Duodenal mucosa (tissue), 2 donors: ENCODE data around the gene SHCBP1.
"Not testable (repeated sequence)": the region's sequence is repeated elsewhere in the genome, so short reads cannot be mapped to it uniquely, and the experiment has no call there.

Source experiments
- H3K27ac ChIP-seq: one replicate; pipeline ENCODE4 v1.7.0; 2013; ENCODE audit warnings: low read depth, low read length
- H3K27me3 ChIP-seq, 2 donors: one replicate each; pipeline ENCODE4 v1.7.0; 2013; ENCODE audit warnings: low read length in 2 of 2, control low read depth in 1 of 2; ENCODE audit not compliant: insufficient read depth in 2 of 2, control insufficient read depth in 1 of 2
- H3K36me3 ChIP-seq, 2 donors: one replicate each; pipeline ENCODE4 v1.7.0; 2013; ENCODE audit warnings: low read length in 2 of 2, control low read depth in 1 of 2; ENCODE audit not compliant: insufficient read depth in 2 of 2, control insufficient read depth in 1 of 2
- H3K4me1 ChIP-seq, 2 donors: one replicate each; pipeline ENCODE4 v1.7.0; 2013; ENCODE audit warnings: low read length in 2 of 2, control low read depth in 1 of 2; ENCODE audit not compliant: insufficient read depth in 2 of 2, control insufficient read depth in 1 of 2
- H3K4me3 ChIP-seq, 2 donors: one replicate each; pipeline ENCODE4 v1.7.0; 2013; ENCODE audit warnings: low read length in 2 of 2, low read depth in 1 of 2
- H3K9ac ChIP-seq, 2 donors: one replicate each; pipeline ENCODE4 v1.7.0; 2013; ENCODE audit warnings: low read length in 2 of 2, low read depth in 1 of 2
- H3K9me3 ChIP-seq, 2 donors: one replicate each; pipeline ENCODE4 v1.7.0; 2013; ENCODE audit warnings: low read length in 2 of 2, control low read depth in 1 of 2; ENCODE audit not compliant: control insufficient read depth in 1 of 2

Gene SHCBP1

DNA sequence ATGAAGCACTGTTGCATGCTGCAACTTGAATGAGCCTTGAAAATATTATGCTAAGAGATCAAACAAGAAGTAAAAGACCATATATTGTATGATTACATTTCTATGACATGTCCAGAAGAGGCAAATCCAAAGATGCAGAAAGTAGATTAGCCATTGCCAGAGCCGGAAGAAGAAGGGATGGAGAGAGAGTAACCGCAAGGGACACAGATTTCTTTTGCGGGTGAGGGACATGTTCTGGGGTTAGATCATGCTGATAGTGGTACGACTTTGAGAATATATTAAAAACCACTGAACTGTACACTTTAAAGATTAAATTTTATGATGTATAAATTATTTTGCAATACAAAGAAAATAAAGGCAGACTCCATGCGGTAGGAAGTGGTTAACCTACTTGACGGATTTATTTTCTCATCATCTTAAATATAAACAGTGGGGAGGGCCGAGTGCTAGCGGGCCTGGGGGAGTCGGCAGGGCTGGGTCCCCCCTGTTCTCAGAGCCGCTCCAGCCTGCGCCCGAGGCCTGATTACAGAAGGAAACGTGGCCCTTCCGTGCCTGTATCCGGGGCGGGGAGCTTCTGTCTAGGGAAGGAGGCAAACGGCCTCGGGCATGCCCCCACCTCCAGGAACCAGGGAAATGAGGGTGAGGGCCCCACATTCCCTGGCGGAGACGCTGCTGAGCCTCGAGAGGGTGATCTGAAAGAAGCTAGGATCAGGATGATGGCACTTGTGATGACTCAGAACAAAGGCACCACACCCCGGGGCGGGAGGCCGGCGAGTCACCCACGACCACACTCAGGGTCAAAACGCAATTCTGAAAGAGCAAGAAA, 48.0 kb downstream of the SHCBP1 start:
- no peak overlapping the region for H3K27ac ChIP-seq
- no peaks in the 10 kb centered on the region for H3K36me3 ChIP-seq
- no peak overlapping the region for H3K4me3 ChIP-seq
- no peaks in the 10 kb centered on the region for H3K27me3 ChIP-seq
- no peaks in the 10 kb centered on the region for H3K9me3 ChIP-seq
- H3K9ac ChIP-seq = no peak overlapping the region
- no peaks in the 10 kb centered on the region for H3K4me1 ChIP-seq

DNA sequence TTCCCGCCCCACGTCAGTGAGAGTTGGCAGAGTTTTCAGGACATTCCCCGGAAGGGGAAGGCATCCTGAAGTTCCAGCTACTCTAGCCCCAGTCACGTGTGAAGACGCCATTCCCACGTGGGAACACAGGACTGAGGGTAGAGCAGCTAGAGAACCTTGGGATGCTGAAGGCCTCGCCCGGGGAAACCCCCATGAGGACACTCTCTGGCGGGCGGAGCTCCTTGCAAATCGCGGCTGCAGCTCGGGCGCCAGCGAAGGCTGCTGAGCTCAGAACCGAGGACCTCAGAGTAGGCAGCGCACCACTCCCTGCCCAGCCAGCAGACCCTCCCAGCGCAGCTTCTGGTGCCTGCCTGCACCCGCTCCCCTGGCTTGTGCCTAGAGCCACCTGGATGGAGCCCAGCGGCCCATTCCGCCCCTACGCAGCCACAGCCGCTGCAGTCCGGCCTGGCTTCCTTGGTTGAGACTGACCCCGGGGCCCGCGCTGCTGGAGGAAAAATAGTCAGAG, 51.9 kb downstream of the SHCBP1 start:
- Histone ChIP-seq H3K36me3 (no peaks in the 10 kb centered on the region), H3K27me3 (no peaks in the 10 kb centered on the region), H3K27ac (no peak overlapping the region), H3K9ac (no peak overlapping the region), H3K4me3 (no peak overlapping the region), H3K4me1 (no peaks in the 10 kb centered on the region), H3K9me3 (no peaks in the 10 kb centered on the region)

- Histone ChIP-seq H3K36me3 (no peaks in the 10 kb centered on the region), H3K27ac (no peak overlapping the region), H3K27me3 (no peaks in the 10 kb centered on the region), H3K4me1 (no peaks in the 10 kb centered on the region), H3K4me3 (no peak overlapping the region), H3K9me3 (no peaks in the 10 kb centered on the region), H3K9ac (no peak overlapping the region)
Observed at GRCh38 chr16:46568472-46569230, 52.5 kb downstream of the SHCBP1 start.

- Histone ChIP-seq H3K9ac (no peak overlapping the region), H3K36me3 (no peaks in the 10 kb centered on the region), H3K27me3 (no peaks in the 10 kb centered on the region), H3K27ac (no peak overlapping the region), H3K9me3 (no peaks in the 10 kb centered on the region), H3K4me3 (no peak overlapping the region), H3K4me1 (no peaks in the 10 kb centered on the region)
Observed at GRCh38 chr16:46562979-46563378, 58.2 kb downstream of the SHCBP1 start.

- H3K9me3 ChIP-seq = no peaks in the 10 kb centered on the region
- no peak overlapping the region for H3K4me3 ChIP-seq
- H3K27me3 ChIP-seq = no peaks in the 10 kb centered on the region
- no peaks in the 10 kb centered on the region for H3K36me3 ChIP-seq
- H3K9ac ChIP-seq = no peak overlapping the region
- no peaks in the 10 kb centered on the region for H3K4me1 ChIP-seq
- no peak overlapping the region for H3K27ac ChIP-seq
Observed at GRCh38 chr16:46558018-46558417, 63.2 kb downstream of the SHCBP1 start.

- H3K4me3 ChIP-seq = no peak overlapping the region
- no peaks in the 10 kb centered on the region for H3K4me1 ChIP-seq
- no peaks in the 10 kb centered on the region for H3K9me3 ChIP-seq
- H3K27ac ChIP-seq = no peak overlapping the region
- H3K36me3 ChIP-seq = no peaks in the 10 kb centered on the region
- no peaks in the 10 kb centered on the region for H3K27me3 ChIP-seq
- H3K9ac ChIP-seq = no peak overlapping the region
Observed at GRCh38 chr16:46555951-46556350, 65.2 kb downstream of the SHCBP1 start.

DNA sequence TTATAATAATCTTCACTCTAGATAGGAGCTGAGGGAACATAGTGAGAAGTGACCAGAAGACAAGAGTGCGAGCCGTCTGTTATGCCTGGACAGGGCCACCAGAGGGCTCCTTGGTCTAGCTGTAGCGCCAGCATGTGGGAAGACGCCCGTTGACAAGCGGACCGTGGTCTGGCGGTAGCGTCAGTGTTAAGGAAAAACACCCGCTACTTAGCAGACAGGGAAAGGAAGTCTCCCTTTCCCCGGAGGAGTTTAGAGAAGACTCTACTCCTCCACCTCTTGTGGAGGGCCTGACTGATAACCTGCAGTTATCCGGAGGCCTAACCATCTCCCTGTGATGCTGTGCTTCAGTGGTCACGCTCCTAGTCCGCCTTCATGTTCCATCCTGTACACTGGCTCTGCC, 66.7 kb downstream of the SHCBP1 start:
- not testable (repeated sequence) for H3K9ac ChIP-seq, H3K27me3 ChIP-seq, H3K4me1 ChIP-seq, H3K27ac ChIP-seq, H3K36me3 ChIP-seq, H3K9me3 ChIP-seq, H3K4me3 ChIP-seq

- H3K4me3 ChIP-seq = no peak overlapping the region
- no peak overlapping the region for H3K27ac ChIP-seq
- H3K36me3 ChIP-seq = no peaks in the 10 kb centered on the region
- no peak overlapping the region for H3K9ac ChIP-seq
- no peaks in the 10 kb centered on the region for H3K9me3 ChIP-seq
- H3K4me1 ChIP-seq = no peaks in the 10 kb centered on the region
- H3K27me3 ChIP-seq = no peaks in the 10 kb centered on the region
Observed at GRCh38 chr16:46549477-46549876, 71.7 kb downstream of the SHCBP1 start.
